Epidermal melanocyte (primary cell): Measurements from ENCODE around the gene HIPK4.
"Not testable (repeated sequence)": the region's sequence is repeated elsewhere in the genome, so short reads cannot be mapped to it uniquely, and the experiment has no call there.

Source experiments
- DNase-seq: peaks from one replicate; pipeline ENCODE4 v3.0.0; 2011; ENCODE audit warnings: low spot score; ENCODE audit not compliant: insufficient read length

Gene HIPK4

GRCh38 chr19:40390084-40390742 lies at the start of gene HIPK4:
Gene HIPK4 (minus strand): TSS chr19:40390181. CDS start chr19:40389902, 279 bp downstream.
- no peak for DNase-seq

- DNase-seq = no peak
Measured at GRCh38 chr19:40438284-40438683, 48.3 kb upstream of the HIPK4 start.

GRCh38 chr19:40433391-40434216 lies 43.6 kb upstream of the HIPK4 start:
- peak; percentile 92 for DNase-seq

GRCh38 chr19:40432760-40433159 lies 42.8 kb upstream of the HIPK4 start:
- DNase-seq = not testable (repeated sequence)

GRCh38 chr19:40431698-40432097 lies 41.7 kb upstream of the HIPK4 start:
- no peak for DNase-seq

- DNase-seq = not testable (repeated sequence)
Measured at GRCh38 chr19:40430242-40430641, 40.3 kb upstream of the HIPK4 start.

- DNase-seq = not testable (repeated sequence)
Measured at GRCh38 chr19:40428197-40428596, 38.2 kb upstream of the HIPK4 start.

- DNase-seq = peak; percentile 98
Measured at GRCh38 chr19:40425450-40426287, 35.7 kb upstream of the HIPK4 start, which contains the start of gene SERTAD1. Gene SERTAD1 (minus strand): TSS chr19:40425992. CDS start chr19:40423546, 2,446 bp downstream.

GRCh38 chr19:40424637-40425449 lies 34.9 kb upstream of the HIPK4 start:
- no peak for DNase-seq

- no peak for DNase-seq
Measured at GRCh38 chr19:40423938-40424337, 34.0 kb upstream of the HIPK4 start.

GRCh38 chr19:40422748-40423566 lies 33.0 kb upstream of the HIPK4 start:
- DNase-seq = no peak

- no peak for DNase-seq
Measured at GRCh38 chr19:40421993-40422747, 32.2 kb upstream of the HIPK4 start.

- peak; percentile 80 for DNase-seq
Measured at GRCh38 chr19:40420766-40421765, 31.1 kb upstream of the HIPK4 start.

- no peak for DNase-seq
Measured at GRCh38 chr19:40420451-40420765, 30.4 kb upstream of the HIPK4 start.

- DNase-seq = no peak
Measured at GRCh38 chr19:40419780-40420179, 29.8 kb upstream of the HIPK4 start.

- DNase-seq = no peak
Measured at GRCh38 chr19:40419066-40419612, 29.2 kb upstream of the HIPK4 start.

GRCh38 chr19:40418040-40418439 lies 28.1 kb upstream of the HIPK4 start:
- DNase-seq = no peak

- no peak for DNase-seq
Measured at GRCh38 chr19:40417643-40417981, 27.6 kb upstream of the HIPK4 start.
